GM19193 (cell line): ENCODE data around the gene CCL11.

Experiments used
- POLR2A ChIP-seq: IDR thresholded peaks from 4 replicates; pipeline ENCODE4 v1.6.1; 2011; ENCODE audit not compliant: insufficient read depth, insufficient read length; ENCODE audit errors: extremely low read depth

CCL11 gene

GRCh38 chr17:34285286-34285792 is at the start of gene CCL11:
CCL11 (plus strand) TSS chr17:34285742; CDS start chr17:34285809, 67 bp downstream.
- TF ChIP-seq POLR2A = no peak

- TF ChIP-seq POLR2A = no peak
These were observed 49.2 kb upstream of the CCL11 start for GRCh38 chr17:34236281-34236892.

- no peak for TF ChIP-seq POLR2A
These were observed 48.1 kb upstream of the CCL11 start for GRCh38 chr17:34237458-34237857.

- TF ChIP-seq POLR2A = no peak
These were observed 44.5 kb upstream of the CCL11 start for GRCh38 chr17:34241062-34241461.

- TF ChIP-seq POLR2A = no peak
These were observed 42.8 kb upstream of the CCL11 start for GRCh38 chr17:34242587-34243363.

GRCh38 chr17:34243364-34244320 is 41.9 kb upstream of the CCL11 start:
- TF ChIP-seq POLR2A = no peak

GRCh38 chr17:34245351-34245905 is 40.1 kb upstream of the CCL11 start:
- no peak for TF ChIP-seq POLR2A

GRCh38 chr17:34246446-34246845 is 39.1 kb upstream of the CCL11 start:
- no peak for TF ChIP-seq POLR2A

- no peak for TF ChIP-seq POLR2A
These were observed 38.7 kb upstream of the CCL11 start for GRCh38 chr17:34246881-34247280.

- TF ChIP-seq POLR2A = no peak
These were observed 37.0 kb upstream of the CCL11 start for GRCh38 chr17:34248511-34249024.

GRCh38 chr17:34249061-34249460 is 36.5 kb upstream of the CCL11 start:
- no peak for TF ChIP-seq POLR2A

- TF ChIP-seq POLR2A = no peak
These were observed 36.1 kb upstream of the CCL11 start for GRCh38 chr17:34249478-34249877.

- TF ChIP-seq POLR2A = no peak
These were observed 34.4 kb upstream of the CCL11 start for GRCh38 chr17:34251186-34251585.

GRCh38 chr17:34252095-34252443 is 33.5 kb upstream of the CCL11 start:
- TF ChIP-seq POLR2A = no peak
